HUES48 (cell line): ENCODE measurements around the gene PDSS2.

Experiments
- H3K27ac ChIP-seq: one replicate; pipeline ENCODE4 v1.7.0; 2013; ENCODE audit warnings: low read depth, low read length, inconsistent platforms
- H3K27me3 ChIP-seq: 2 replicates; pipeline ENCODE4 v1.6.1; 2013; ENCODE audit warnings: mild to moderate bottlenecking, low read length; ENCODE audit not compliant: control insufficient read depth, insufficient read depth
- H3K36me3 ChIP-seq: 2 replicates; pipeline ENCODE4 v1.6.1; 2013; ENCODE audit warnings: low read length; ENCODE audit not compliant: control insufficient read depth, insufficient read depth
- H3K4me1 ChIP-seq: 2 replicates; pipeline ENCODE4 v1.6.1; 2013; ENCODE audit warnings: mild to moderate bottlenecking, low read length; ENCODE audit not compliant: control insufficient read depth, insufficient read depth
- H3K4me3 ChIP-seq: 2 replicates; pipeline ENCODE4 v1.5.1; 2013; ENCODE audit warnings: mild to moderate bottlenecking, low read depth, low read length
- H3K9ac ChIP-seq: 2 replicates; pipeline ENCODE4 v1.6.1; 2013; ENCODE audit warnings: mild to moderate bottlenecking, low read depth, low read length, moderate library complexity
- H3K9me3 ChIP-seq: 2 replicates; pipeline ENCODE4 v1.6.1; 2013; ENCODE audit warnings: low read length; ENCODE audit not compliant: control insufficient read depth, insufficient read depth

The PDSS2 gene

GRCh38 chr6:107267634-107268033 lies 191.7 kb downstream of the PDSS2 start:
- Histone ChIP-seq H3K4me3 (no peak overlapping the region), H3K9me3 (no peaks in the 10 kb centered on the region), H3K27ac (no peak overlapping the region), H3K27me3 (no peaks in the 10 kb centered on the region), H3K9ac (no peak overlapping the region), H3K4me1 (peaks cover 12% of the 10 kb centered on the region), H3K36me3 (no peaks in the 10 kb centered on the region)

- H3K36me3 ChIP-seq: no peaks in the 10 kb centered on the region
- no peak overlapping the region for H3K4me3 ChIP-seq
- H3K4me1 ChIP-seq: peaks cover 12% of the 10 kb centered on the region
- H3K9ac ChIP-seq: no peak overlapping the region
- H3K27me3 ChIP-seq: no peaks in the 10 kb centered on the region
- H3K9me3 ChIP-seq: no peaks in the 10 kb centered on the region
- no peak overlapping the region for H3K27ac ChIP-seq
Observed at GRCh38 chr6:107267006-107267405, 192.4 kb downstream of the PDSS2 start.

- no peak overlapping the region for H3K27ac ChIP-seq
- H3K4me3 ChIP-seq: no peak overlapping the region
- no peaks in the 10 kb centered on the region for H3K27me3 ChIP-seq
- H3K4me1 ChIP-seq: peaks cover 12% of the 10 kb centered on the region
- no peaks in the 10 kb centered on the region for H3K36me3 ChIP-seq
- H3K9ac ChIP-seq: no peak overlapping the region
- H3K9me3 ChIP-seq: no peaks in the 10 kb centered on the region
Observed at GRCh38 chr6:107266563-107266962, 192.8 kb downstream of the PDSS2 start.

GRCh38 chr6:107264357-107264840 lies 195.0 kb downstream of the PDSS2 start:
- no peak overlapping the region for H3K27ac ChIP-seq
- H3K9ac ChIP-seq: no peak overlapping the region
- no peak overlapping the region for H3K4me3 ChIP-seq
- H3K36me3 ChIP-seq: no peaks in the 10 kb centered on the region
- no peaks in the 10 kb centered on the region for H3K9me3 ChIP-seq
- H3K27me3 ChIP-seq: no peaks in the 10 kb centered on the region
- peaks cover 12% of the 10 kb centered on the region for H3K4me1 ChIP-seq

GRCh38 chr6:107259951-107260350 lies 199.4 kb downstream of the PDSS2 start:
- no peak overlapping the region for H3K4me3 ChIP-seq
- H3K36me3 ChIP-seq: no peaks in the 10 kb centered on the region
- H3K4me1 ChIP-seq: no peaks in the 10 kb centered on the region
- H3K27me3 ChIP-seq: no peaks in the 10 kb centered on the region
- no peaks in the 10 kb centered on the region for H3K9me3 ChIP-seq
- H3K9ac ChIP-seq: no peak overlapping the region
- no peak overlapping the region for H3K27ac ChIP-seq

GRCh38 chr6:107248147-107248546 lies 211.2 kb downstream of the PDSS2 start:
- Histone ChIP-seq H3K9ac (no peak overlapping the region), H3K4me3 (no peak overlapping the region), H3K9me3 (no peaks in the 10 kb centered on the region), H3K27ac (no peak overlapping the region), H3K4me1 (no peaks in the 10 kb centered on the region), H3K27me3 (no peaks in the 10 kb centered on the region), H3K36me3 (no peaks in the 10 kb centered on the region)

GRCh38 chr6:107246972-107247615 lies 212.3 kb downstream of the PDSS2 start:
- Histone ChIP-seq H3K9ac (no peak overlapping the region), H3K4me3 (no peak overlapping the region), H3K27me3 (no peaks in the 10 kb centered on the region), H3K9me3 (no peaks in the 10 kb centered on the region), H3K36me3 (no peaks in the 10 kb centered on the region), H3K4me1 (no peaks in the 10 kb centered on the region), H3K27ac (no peak overlapping the region)

GRCh38 chr6:107246249-107246971 lies 213.0 kb downstream of the PDSS2 start:
- Histone ChIP-seq H3K4me3 (no peak overlapping the region), H3K36me3 (no peaks in the 10 kb centered on the region), H3K27ac (no peak overlapping the region), H3K9me3 (no peaks in the 10 kb centered on the region), H3K27me3 (no peaks in the 10 kb centered on the region), H3K4me1 (peaks cover 3% of the 10 kb centered on the region; the same call in 1 of the 2 replicates), H3K9ac (no peak overlapping the region)

GRCh38 chr6:107244742-107245480 lies 214.5 kb downstream of the PDSS2 start:
- H3K4me3 ChIP-seq: no peak overlapping the region
- peaks cover 3% of the 10 kb centered on the region; the same call in 1 of the 2 replicates for H3K4me1 ChIP-seq
- no peaks in the 10 kb centered on the region for H3K36me3 ChIP-seq
- H3K27me3 ChIP-seq: no peaks in the 10 kb centered on the region
- H3K9me3 ChIP-seq: no peaks in the 10 kb centered on the region
- no peak overlapping the region for H3K27ac ChIP-seq
- no peak overlapping the region for H3K9ac ChIP-seq

GRCh38 chr6:107244082-107244741 lies 215.2 kb downstream of the PDSS2 start:
- no peak overlapping the region for H3K9ac ChIP-seq
- no peaks in the 10 kb centered on the region for H3K9me3 ChIP-seq
- no peaks in the 10 kb centered on the region for H3K36me3 ChIP-seq
- no peaks in the 10 kb centered on the region for H3K27me3 ChIP-seq
- peaks cover 3% of the 10 kb centered on the region; the same call in 1 of the 2 replicates for H3K4me1 ChIP-seq
- H3K4me3 ChIP-seq: no peak overlapping the region
- H3K27ac ChIP-seq: no peak overlapping the region
